GM21576 (cell line): ENCODE results near the gene TRAPPC1.

ENCODE experiments used
- ATAC-seq: cut with Tn5 transposase; IDR thresholded peaks from one replicate; pipeline ENCODE4 v1.9.1; 2021; ENCODE audit warnings: mild to moderate bottlenecking, moderate library complexity; ENCODE audit not compliant: unreplicated experiment

TRAPPC1 gene

GRCh38 chr17:7903154-7904103 lies 28.3 kb downstream of the TRAPPC1 start:
- no peak for ATAC-seq

GRCh38 chr17:7897773-7898172 lies 34.0 kb downstream of the TRAPPC1 start:
- no peak for ATAC-seq

- no peak for ATAC-seq
Measured at GRCh38 chr17:7897090-7897489, 34.7 kb downstream of the TRAPPC1 start.

- ATAC-seq = no peak
Measured at GRCh38 chr17:7894866-7895265, 36.9 kb downstream of the TRAPPC1 start.

- ATAC-seq = no peak
Measured at GRCh38 chr17:7894226-7894625, 37.5 kb downstream of the TRAPPC1 start.

- ATAC-seq = no peak
Measured at GRCh38 chr17:7893187-7893880, 38.4 kb downstream of the TRAPPC1 start.

GRCh38 chr17:7889166-7889955 lies 42.4 kb downstream of the TRAPPC1 start:
- ATAC-seq = no peak

GRCh38 chr17:7888184-7888920 lies 43.4 kb downstream of the TRAPPC1 start, which contains the start of gene CHD3:
CHD3 (plus strand) TSS chr17:7888789; CDS start chr17:7889001, 212 bp downstream.
- ATAC-seq = no peak

- no peak for ATAC-seq
Measured at GRCh38 chr17:7887482-7888183, 44.1 kb downstream of the TRAPPC1 start.

- no peak for ATAC-seq
Measured at GRCh38 chr17:7887038-7887481, 44.7 kb downstream of the TRAPPC1 start.

GRCh38 chr17:7886227-7887037 lies 45.3 kb downstream of the TRAPPC1 start:
- ATAC-seq = no peak

- ATAC-seq = no peak
Measured at GRCh38 chr17:7885367-7886226, 46.1 kb downstream of the TRAPPC1 start.

GRCh38 chr17:7884581-7885366 lies 47.0 kb downstream of the TRAPPC1 start:
- no peak for ATAC-seq

- no peak for ATAC-seq
Measured at GRCh38 chr17:7883781-7884386, 47.9 kb downstream of the TRAPPC1 start.

GRCh38 chr17:7882629-7883028 lies 49.1 kb downstream of the TRAPPC1 start:
- ATAC-seq = no peak

GRCh38 chr17:7882068-7882467 lies 49.7 kb downstream of the TRAPPC1 start:
- no peak for ATAC-seq
